HCT116 (cell line): ENCODE results near the gene SMIM45.

Experiments
- ATAC-seq: fragments of 200-7000 bp; cut with Tn5 transposase; 2 replicates; pipeline ENCODE4 v1.9.1; 2020; ENCODE audit warnings: mild to moderate bottlenecking, moderate library complexity
- BruUV-seq: library from RNA; stranded (reverse); fragments of 400-500 nt; replicated peaks from 2 replicates; lab custom pipeline; 2021; lab: Mats Ljungman, UMichigan
- CTCF ChIA-PET: fragments of 300-600 bp; sonication (Branson Sonifier 250); formaldehyde crosslinking; loops from one replicate; lab custom pipeline; 2021; ENCODE audit warnings: antibody characterized with exemption; lab: Charles Lee
- POLR2A ChIA-PET: fragments of 300-600, 350-600 bp; sonication (Branson Sonifier 250); formaldehyde crosslinking; loops from one replicate; lab custom pipeline; 2021; ENCODE audit warnings: antibody characterized with exemption; lab: Charles Lee
- RAD21 ChIA-PET, 2 experiments: fragments of 300-600 bp; sonication (Branson Sonifier 250); formaldehyde crosslinking; loops; one replicate each; lab custom pipeline; 2023; ENCODE audit warnings: low total read pairs in 2 of 2; ENCODE audit not compliant: uncharacterized antibody in 2 of 2, unreplicated experiment in 2 of 2, low non-redundant PET in 1 of 2; lab: Charles Lee
- DNase-seq: peaks from one replicate; pipeline ENCODE4 v3.0.0-alpha.2; 2010; ENCODE audit warnings: low read depth, low spot score
- H2AFZ ChIP-seq: fragments of 200-600 bp; shearing (Covaris generic), sonication (generic); 2 replicates; pipeline ENCODE4 v1.6.1; 2017; ENCODE audit warnings: low read depth, mixed run types, mixed read lengths, antibody characterized with exemption, low read length; ENCODE audit not compliant: poor library complexity, severe bottlenecking
- H3K27ac ChIP-seq: 2 replicates; pipeline ENCODE4 v1.5.1; 2012; ENCODE audit warnings: low read depth, low read length
- H3K27me3 ChIP-seq: fragments of 200-600 bp; sonication (generic); 2 replicates; pipeline ENCODE4 v1.6.1; 2016; ENCODE audit warnings: mixed run types, low read length, mixed read lengths; ENCODE audit not compliant: insufficient read depth
- H3K36me3 ChIP-seq, 2 experiments: fragments of 200-500 bp in 1 of 2; fragments of 200-600 bp in 1 of 2; sonication (Bioruptor generic) in 1 of 2; sonication (generic) in 1 of 2; 2 replicates each; pipeline versions ENCODE4 v1.5.1 to v1.6.1; 2014 to 2016; ENCODE audit warnings: low read length in 2 of 2, inconsistent platforms in 1 of 2, mixed read lengths in 1 of 2, mixed run types in 1 of 2; ENCODE audit not compliant: insufficient read depth in 2 of 2, control insufficient read depth in 1 of 2
- H3K4me1 ChIP-seq, 2 experiments: fragments of 200-600 bp in 1 of 2; sonication (generic) in 1 of 2; 2 replicates each; pipeline versions ENCODE4 v1.5.1 to v1.6.1; 2012 to 2017; ENCODE audit warnings: low read length in 2 of 2, inconsistent platforms in 1 of 2, mild to moderate bottlenecking in 1 of 2, mixed read lengths in 1 of 2, mixed run types in 1 of 2, moderate library complexity in 1 of 2; ENCODE audit not compliant: insufficient read depth in 2 of 2, control insufficient read depth in 1 of 2
- H3K4me2 ChIP-seq: fragments of 200-600 bp; sonication (generic); 2 replicates; pipeline ENCODE4 v1.6.1; 2017; ENCODE audit warnings: mixed run types, low read length, mixed read lengths
- H3K4me3 ChIP-seq, 2 experiments: fragments of 200-600 bp in 1 of 2; sonication (generic) in 1 of 2; replicated peaks in 1 of 2; 2 replicates each; pipeline ENCODE4 v1.5.1; 2011 to 2016; ENCODE audit warnings: low read length in 2 of 2, control low read depth in 1 of 2, low read depth in 1 of 2, mild to moderate bottlenecking in 1 of 2, mixed read lengths in 1 of 2, mixed run types in 1 of 2
- H3K79me2 ChIP-seq: fragments of 200-600 bp; sonication (generic); 2 replicates; pipeline ENCODE4 v1.6.1; 2017; ENCODE audit warnings: mild to moderate bottlenecking, mixed run types, low read length, moderate library complexity, mixed read lengths; ENCODE audit not compliant: insufficient read depth
- H3K9ac ChIP-seq: fragments of 200-600 bp; sonication (generic); 2 replicates; pipeline ENCODE4 v1.6.1; 2016; ENCODE audit warnings: low read length, mixed read lengths
- H3K9me2 ChIP-seq: fragments of 200-600 bp; sonication (generic), shearing (Covaris generic); 2 replicates; pipeline ENCODE4 v1.6.1; 2017; ENCODE audit warnings: mixed run types, mild to moderate bottlenecking, moderate library complexity; ENCODE audit not compliant: insufficient read depth
- H3K9me3 ChIP-seq, 2 experiments: fragments of 200-500 bp in 1 of 2; fragments of 200-600 bp in 1 of 2; sonication (Bioruptor generic) in 1 of 2; sonication (generic) in 1 of 2; 2 replicates each; pipeline ENCODE4 v1.6.1; 2014 to 2017; ENCODE audit warnings: low read length in 2 of 2, mixed read lengths in 2 of 2, inconsistent platforms in 1 of 2, low read depth in 1 of 2, mild to moderate bottlenecking in 1 of 2, mixed run types in 1 of 2, moderate library complexity in 1 of 2; ENCODE audit not compliant: control insufficient read depth in 1 of 2, insufficient read depth in 1 of 2
- H4K20me1 ChIP-seq: fragments of 200-600 bp; sonication (generic), shearing (Covaris generic); 2 replicates; pipeline ENCODE4 v1.6.1; 2017; ENCODE audit warnings: mixed run types, mild to moderate bottlenecking, moderate library complexity; ENCODE audit not compliant: insufficient read depth
- CBX3 ChIP-seq: IDR thresholded peaks from 2 replicates; pipeline ENCODE4 v1.6.1; 2012; ENCODE audit warnings: low read depth
- EGR1 ChIP-seq: IDR thresholded peaks from 2 replicates; pipeline ENCODE4 v1.6.1; 2012; ENCODE audit warnings: low read depth
- POLR2A ChIP-seq: IDR thresholded peaks from 2 replicates; pipeline ENCODE4 v1.7.0; 2011; ENCODE audit warnings: borderline replicate concordance; ENCODE audit not compliant: insufficient read depth, insufficient read length; ENCODE audit errors: extremely low read depth
- SP1 ChIP-seq: IDR thresholded peaks from 2 replicates; pipeline ENCODE4 v1.6.1; 2012; ENCODE audit warnings: low read depth
- TCF7L2 ChIP-seq: IDR thresholded peaks from 2 replicates; pipeline ENCODE4 v1.7.0; 2011; ENCODE audit warnings: borderline replicate concordance, inconsistent platforms; ENCODE audit not compliant: insufficient read depth, insufficient read length; ENCODE audit errors: extremely low read depth
- intact Hi-C: fragments of 100-400 bp; cut with micrococcal nuclease; formaldehyde crosslinking; loops from 2 replicates; pipeline ENCODE4 v1.10.0; 2022
- TF ChIP-seq, protein P1 (sequence below): IDR thresholded peaks from 2 replicates; pipeline ENCODE4 v1.6.1; 2012
- TF ChIP-seq, protein P2 (sequence below), 3 experiments: fragments of 200-600 bp in 1 of 3; sonication (generic) in 1 of 3; IDR thresholded peaks in 2 of 3; conservative IDR thresholded peaks in 1 of 3; 2 replicates each; pipeline ENCODE4 v1.5.1; 2012 to 2017; ENCODE audit warnings: low read depth in 2 of 3, low read length in 2 of 3, antibody characterized with exemption in 1 of 3, borderline replicate concordance in 1 of 3, control low read depth in 1 of 3, mild to moderate bottlenecking in 1 of 3, mixed read lengths in 1 of 3, mixed run types in 1 of 3, moderate library complexity in 1 of 3; ENCODE audit not compliant: insufficient read depth in 1 of 3

The SMIM45 gene

DNA sequence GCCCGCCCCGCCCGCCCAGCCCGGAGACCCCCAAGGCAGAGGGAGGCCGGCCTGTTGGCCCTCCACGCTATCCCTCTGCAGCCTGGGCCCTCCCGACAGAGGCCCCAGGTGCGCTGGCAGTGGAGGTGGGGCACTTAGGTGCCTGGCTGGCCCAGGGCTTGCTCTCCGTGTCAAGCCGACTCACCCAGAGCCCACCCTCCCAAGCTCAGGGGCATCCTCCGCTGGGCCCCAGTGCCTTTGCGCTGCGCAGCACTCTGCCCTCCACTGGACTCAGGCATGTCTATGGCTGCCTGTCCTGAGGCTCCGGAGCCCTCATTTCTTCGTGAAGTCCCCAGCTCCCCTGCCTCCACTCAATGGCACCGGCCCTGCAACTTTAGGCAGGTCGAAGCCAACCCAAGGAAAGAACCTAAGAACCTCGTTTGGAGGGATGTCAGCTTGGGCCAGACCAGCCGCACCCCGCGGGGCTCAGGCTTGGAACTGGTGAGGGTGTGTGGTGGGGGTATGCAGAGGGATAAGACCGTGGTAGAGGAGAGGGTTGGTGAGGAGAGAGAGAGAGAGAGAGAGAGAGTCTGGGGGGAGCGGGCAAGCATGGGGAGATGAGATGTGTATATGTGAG is 6.1 kb downstream of the SMIM45 start:
- H3K9me2 ChIP-seq: no peaks in the 10 kb centered on the region
- ChIA-PET POLR2A (no interaction called here), CTCF (interaction anchor here (0.6 to 1.5 kb wide), 3 partner anchors 59 to 486 kb away, joined by 3 read pairs; no protein-coding TSS in a partner anchor), RAD21 (no interaction called here)
- no peaks in the 10 kb centered on the region for H3K27me3 ChIP-seq
- no peak overlapping the region for H3K9ac ChIP-seq
- H3K4me2 ChIP-seq: peak overlapping the region; percentile 43
- 0 out of 4 replicates have a peak overlapping the region, but pooled peaks of 1 of the 2 experiments have one; percentile 3 for H3K4me3 ChIP-seq
- no peaks in the 10 kb centered on the region for H3K79me2 ChIP-seq
- peaks cover 0 to 4% of the 10 kb centered on the region in 2 experiments; a peak in 1 of 4 replicates for H3K4me1 ChIP-seq
- BruUV-seq: no TSS peak
- H4K20me1 ChIP-seq: no peaks in the 10 kb centered on the region
- H3K9me3 ChIP-seq: no peaks in the 10 kb centered on the region
- H2AFZ ChIP-seq: no peak overlapping the region
- no peak overlapping the region for H3K27ac ChIP-seq
- intact Hi-C loops: no loop called here
- ATAC-seq (peak; percentile 63), DNase-seq (no peak)
- no peak for TF ChIP-seq TCF7L2
- TF ChIP-seq EGR1: no peak
- TF ChIP-seq, protein P1, sequence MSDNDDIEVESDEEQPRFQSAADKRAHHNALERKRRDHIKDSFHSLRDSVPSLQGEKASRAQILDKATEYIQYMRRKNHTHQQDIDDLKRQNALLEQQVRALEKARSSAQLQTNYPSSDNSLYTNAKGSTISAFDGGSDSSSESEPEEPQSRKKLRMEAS: no peak
- TF ChIP-seq CBX3: no peak
- TF ChIP-seq SP1: no peak
- TF ChIP-seq, protein P2, sequence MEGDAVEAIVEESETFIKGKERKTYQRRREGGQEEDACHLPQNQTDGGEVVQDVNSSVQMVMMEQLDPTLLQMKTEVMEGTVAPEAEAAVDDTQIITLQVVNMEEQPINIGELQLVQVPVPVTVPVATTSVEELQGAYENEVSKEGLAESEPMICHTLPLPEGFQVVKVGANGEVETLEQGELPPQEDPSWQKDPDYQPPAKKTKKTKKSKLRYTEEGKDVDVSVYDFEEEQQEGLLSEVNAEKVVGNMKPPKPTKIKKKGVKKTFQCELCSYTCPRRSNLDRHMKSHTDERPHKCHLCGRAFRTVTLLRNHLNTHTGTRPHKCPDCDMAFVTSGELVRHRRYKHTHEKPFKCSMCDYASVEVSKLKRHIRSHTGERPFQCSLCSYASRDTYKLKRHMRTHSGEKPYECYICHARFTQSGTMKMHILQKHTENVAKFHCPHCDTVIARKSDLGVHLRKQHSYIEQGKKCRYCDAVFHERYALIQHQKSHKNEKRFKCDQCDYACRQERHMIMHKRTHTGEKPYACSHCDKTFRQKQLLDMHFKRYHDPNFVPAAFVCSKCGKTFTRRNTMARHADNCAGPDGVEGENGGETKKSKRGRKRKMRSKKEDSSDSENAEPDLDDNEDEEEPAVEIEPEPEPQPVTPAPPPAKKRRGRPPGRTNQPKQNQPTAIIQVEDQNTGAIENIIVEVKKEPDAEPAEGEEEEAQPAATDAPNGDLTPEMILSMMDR (IDR thresholded peaks at IDR 0.05 in 2 of 3, conservative IDR thresholded peaks at IDR 0.05 in 1 of 3; ENCODE audit: borderline replicate concordance in 1 of 3, insufficient read depth in 1 of 3, low read depth in 2 of 3, low read length in 2 of 3): no peak
- no peak for TF ChIP-seq POLR2A
- H3K36me3 ChIP-seq: no peaks in the 10 kb centered on the region
